Measurements from ENCODE around the gene PRKG1. TPM values are rescaled to one million over a fixed set of nuclear protein-coding genes. Genes with fewer than 3 reads are reported as not detected.
"Not testable (repeated sequence)": the region's sequence is repeated elsewhere in the genome, so short reads cannot be mapped to it uniquely, and the experiment has no call there.

PRKG1 gene
- total RNA-seq, 5 donors from 2014 or later (not counting 1 experiment from before 2014, with no cell fraction given): 0.03 to 0.26 (median 0.19) TPM; not detected in 1

- H3K9me3 Mint-ChIP-seq; H3K4me3 Mint-ChIP-seq; DNase-seq; H3K27ac ChIP-seq (ENCODE audit: low read length); H3K4me1 ChIP-seq (ENCODE audit: control insufficient read depth in 1 of 2, extremely low read depth in 1 of 2, insufficient read depth in 2 of 2, low read length in 2 of 2); H3K36me3 ChIP-seq (ENCODE audit: control insufficient read depth in 2 of 2, extremely low read depth in 1 of 2, insufficient read depth in 1 of 2, low read length in 1 of 2); H3K27ac Mint-ChIP-seq; POLR2A ChIA-PET; H3K4me1 Mint-ChIP-seq; H3K36me3 Mint-ChIP-seq; ATAC-seq (replicated peaks in 1 of 4); CTCF ChIA-PET; H3K9me3 ChIP-seq; H3K27me3 ChIP-seq (replicated peaks in 1 of 2; ENCODE audit: control insufficient read depth in 2 of 2, extremely low read depth in 1 of 2, insufficient read depth in 2 of 2, low read length in 1 of 2); H3K4me3 ChIP-seq (ENCODE audit: control insufficient read depth in 1 of 2, extremely low read depth in 1 of 2, low read length in 1 of 2); H3K27me3 Mint-ChIP-seq: not testable (repeated sequence)
- whole genome bisulfite sequencing (ENCODE audit: insufficient coverage): no CpG with 5 or more reads among the region's 2 CpGs
Observed at GRCh38 chr10:51272099-51272498, 197.8 kb downstream of the PRKG1 start.

DNA sequence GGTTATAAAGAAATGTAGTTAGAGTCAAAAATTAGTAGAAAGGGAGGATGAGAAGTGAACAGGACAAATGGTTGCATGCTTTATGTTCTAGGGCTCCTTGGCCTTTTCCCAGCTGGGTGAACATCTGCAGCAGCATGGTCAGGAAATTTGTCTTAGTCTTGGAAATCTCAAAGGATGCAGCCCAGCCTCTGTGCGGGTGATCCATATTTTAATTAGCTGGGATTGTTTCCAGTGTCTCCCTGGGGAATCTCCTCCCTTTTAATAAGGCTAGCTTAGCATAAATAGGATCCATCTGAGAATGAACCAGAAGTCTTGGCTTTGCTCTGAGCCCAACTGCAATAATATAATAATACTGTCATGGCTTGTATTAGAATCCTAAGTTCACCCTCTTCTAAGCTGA lies 198.3 kb downstream of the PRKG1 start:
- H3K36me3 ChIP-seq (ENCODE audit: control insufficient read depth in 2 of 2, extremely low read depth in 1 of 2, insufficient read depth in 1 of 2, low read length in 1 of 2): no peaks in the 10 kb centered on the region

DNA sequence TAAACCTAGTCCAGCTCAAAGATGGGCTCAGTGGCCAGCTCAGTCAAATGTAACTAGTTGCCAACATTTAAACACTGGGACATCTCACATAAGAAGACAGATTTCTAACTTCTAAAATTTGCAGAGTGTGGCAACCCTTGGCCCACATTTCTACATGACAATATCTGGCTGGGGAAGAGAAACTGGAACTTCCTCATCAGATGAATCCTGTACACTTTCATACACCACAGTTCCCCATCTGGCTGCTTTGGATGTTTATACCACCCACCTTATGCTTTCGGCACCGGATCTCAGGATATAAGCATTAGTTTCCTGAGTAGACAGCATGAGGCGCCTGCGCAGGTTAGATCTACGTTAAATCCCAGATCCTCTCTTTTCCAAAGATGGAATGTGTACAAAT lies 199.3 kb downstream of the PRKG1 start:
- Histone ChIP-seq H3K9me3 (no peaks in the 10 kb centered on the region), H3K27ac (ENCODE audit: low read length) (no peak overlapping the region), H3K4me1 (ENCODE audit: control insufficient read depth in 1 of 2, extremely low read depth in 1 of 2, insufficient read depth in 2 of 2, low read length in 2 of 2) (no peaks in the 10 kb centered on the region), H3K27me3 (replicated peaks in 1 of 2; ENCODE audit: control insufficient read depth in 2 of 2, extremely low read depth in 1 of 2, insufficient read depth in 2 of 2, low read length in 1 of 2) (no peaks in the 10 kb centered on the region), H3K4me3 (ENCODE audit: control insufficient read depth in 1 of 2, extremely low read depth in 1 of 2, low read length in 1 of 2) (no peak overlapping the region), H3K36me3 (ENCODE audit: control insufficient read depth in 2 of 2, extremely low read depth in 1 of 2, insufficient read depth in 1 of 2, low read length in 1 of 2) (no peaks in the 10 kb centered on the region)
- POLR2A ChIA-PET: interaction anchor here in 1 of 2 donors (0.6 kb wide), 1 partner anchor 20 kb away, joined by 3 read pairs; no protein-coding TSS in a partner anchor
- Mint-ChIP-seq H3K9me3 (peaks cover 0 to 4% (median 4%) of the 10 kb centered on the region in 3 donors), H3K4me3 (no peak overlapping the region), H3K27me3 (no peaks in the 10 kb centered on the region), H3K27ac (no peak overlapping the region), H3K36me3 (no peaks in the 10 kb centered on the region), H3K4me1 (no peaks in the 10 kb centered on the region)
- no peak for ATAC-seq (replicated peaks in 1 of 4)
- CTCF ChIA-PET: interaction anchor here in 1 of 2 donors (0.6 kb wide), 1 partner anchor 688 kb away, joined by 3 read pairs; no protein-coding TSS in a partner anchor
- no peak for DNase-seq
- WGBS (ENCODE audit: insufficient coverage): 17% methylated on average over 2 of the region's 5 CpGs

More for the DNA sequence above, 198.3 kb downstream of the PRKG1 start:
- Mint-ChIP-seq H3K4me3 (no peak overlapping the region), H3K4me1 (no peaks in the 10 kb centered on the region), H3K9me3 (peaks cover 0 to 4% (median 4%) of the 10 kb centered on the region in 3 donors), H3K27ac (no peak overlapping the region), H3K36me3 (no peaks in the 10 kb centered on the region), H3K27me3 (no peaks in the 10 kb centered on the region)
- ATAC-seq (replicated peaks in 1 of 4) (no peak), DNase-seq (no peak)
- H3K4me1 ChIP-seq (ENCODE audit: control insufficient read depth in 1 of 2, extremely low read depth in 1 of 2, insufficient read depth in 2 of 2, low read length in 2 of 2): no peaks in the 10 kb centered on the region
- ChIA-PET CTCF (no interaction called here), POLR2A (no interaction called here)
- H3K4me3 ChIP-seq (ENCODE audit: control insufficient read depth in 1 of 2, extremely low read depth in 1 of 2, low read length in 1 of 2): no peak overlapping the region
- no peaks in the 10 kb centered on the region for H3K27me3 ChIP-seq (replicated peaks in 1 of 2; ENCODE audit: control insufficient read depth in 2 of 2, extremely low read depth in 1 of 2, insufficient read depth in 2 of 2, low read length in 1 of 2)
- H3K9me3 ChIP-seq: no peaks in the 10 kb centered on the region
- no peak overlapping the region for H3K27ac ChIP-seq (ENCODE audit: low read length)
- 100% methylated on average over 1 of the region's 1 CpG for WGBS (ENCODE audit: insufficient coverage)

DNA sequence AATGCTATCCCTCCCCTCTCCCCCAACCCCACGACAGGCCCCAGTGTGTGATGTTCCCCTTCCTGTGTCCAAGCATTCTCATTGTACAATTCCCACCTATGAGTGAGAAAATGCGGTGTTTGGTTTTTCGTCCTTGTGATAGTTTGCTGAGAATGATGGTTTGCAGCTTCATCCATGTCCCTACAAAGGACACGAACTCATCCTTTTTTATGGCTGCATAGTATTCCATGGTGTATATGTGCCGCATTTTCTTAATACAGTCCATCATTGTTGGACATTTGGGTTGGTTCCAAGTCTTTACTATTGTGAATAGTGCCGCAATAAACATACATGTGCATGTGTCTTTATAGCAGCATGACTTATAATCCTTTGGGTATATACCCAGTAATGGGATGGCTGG lies 201.8 kb downstream of the PRKG1 start:
- H3K27ac ChIP-seq (ENCODE audit: low read length); H3K4me1 Mint-ChIP-seq; H3K9me3 ChIP-seq; H3K4me1 ChIP-seq (ENCODE audit: control insufficient read depth in 1 of 2, extremely low read depth in 1 of 2, insufficient read depth in 2 of 2, low read length in 2 of 2); CTCF ChIA-PET; POLR2A ChIA-PET; H3K4me3 ChIP-seq (ENCODE audit: control insufficient read depth in 1 of 2, extremely low read depth in 1 of 2, low read length in 1 of 2); DNase-seq; H3K36me3 ChIP-seq (ENCODE audit: control insufficient read depth in 2 of 2, extremely low read depth in 1 of 2, insufficient read depth in 1 of 2, low read length in 1 of 2); H3K27me3 ChIP-seq (replicated peaks in 1 of 2; ENCODE audit: control insufficient read depth in 2 of 2, extremely low read depth in 1 of 2, insufficient read depth in 2 of 2, low read length in 1 of 2); H3K4me3 Mint-ChIP-seq; H3K36me3 Mint-ChIP-seq; ATAC-seq (replicated peaks in 1 of 4); H3K27me3 Mint-ChIP-seq; H3K27ac Mint-ChIP-seq: not testable (repeated sequence)
- peaks cover 4 to 13% (median 4%) of the 10 kb centered on the region in 3 donors for H3K9me3 Mint-ChIP-seq
- no CpG with 5 or more reads among the region's 6 CpGs for WGBS (ENCODE audit: insufficient coverage)

DNA sequence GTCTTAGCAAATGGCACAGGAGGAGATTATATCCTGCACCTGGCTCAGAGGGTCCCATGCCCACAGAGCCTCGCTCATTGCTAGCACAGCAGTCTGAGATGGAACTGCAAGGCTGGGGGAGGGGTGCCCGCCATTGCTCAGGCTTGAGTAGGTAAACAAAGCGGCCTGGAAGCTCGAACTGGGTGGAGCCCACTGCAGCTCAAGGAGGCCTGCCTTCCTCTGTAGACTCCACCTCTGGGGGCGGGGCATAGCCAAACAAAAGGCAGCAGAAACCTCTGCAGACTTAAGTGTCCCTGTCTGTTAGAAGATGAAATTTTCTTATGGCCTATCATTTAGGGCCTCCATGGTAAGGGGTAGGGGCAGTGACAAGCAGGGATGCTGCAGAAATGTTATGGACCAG lies 207.1 kb downstream of the PRKG1 start:
- not testable (repeated sequence) for ATAC-seq (replicated peaks in 1 of 4); H3K27me3 ChIP-seq (replicated peaks in 1 of 2; ENCODE audit: control insufficient read depth in 2 of 2, extremely low read depth in 1 of 2, insufficient read depth in 2 of 2, low read length in 1 of 2)
- POLR2A ChIA-PET: interaction anchor here in 1 of 2 donors (0.6 kb wide), 1 partner anchor 175 kb away, joined by 3 read pairs; no protein-coding TSS in a partner anchor

DNA sequence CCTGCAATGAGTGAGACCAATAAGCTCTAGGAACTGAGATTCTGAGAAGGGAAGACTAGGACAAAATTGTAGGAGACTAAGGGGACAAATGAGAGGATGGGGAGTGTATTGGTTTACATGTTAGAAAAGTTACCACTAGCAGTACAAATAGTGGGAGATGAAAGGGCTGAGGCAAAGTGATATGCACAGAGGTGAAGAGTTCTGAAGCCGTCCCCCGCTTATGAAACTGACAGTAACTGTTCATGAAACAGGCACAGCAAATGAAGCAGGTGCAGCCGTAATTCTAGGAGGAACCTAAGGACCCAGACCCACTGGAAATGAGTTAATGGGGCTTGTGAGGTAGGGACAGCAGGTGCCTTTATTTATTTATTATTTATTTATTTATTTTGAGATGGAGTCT lies 211.3 kb downstream of the PRKG1 start:
- no peaks in the 10 kb centered on the region for H3K27me3 Mint-ChIP-seq
- Histone ChIP-seq H3K36me3 (ENCODE audit: control insufficient read depth in 2 of 2, extremely low read depth in 1 of 2, insufficient read depth in 1 of 2, low read length in 1 of 2) (no peaks in the 10 kb centered on the region), H3K9me3 (no peaks in the 10 kb centered on the region), H3K4me1 (ENCODE audit: control insufficient read depth in 1 of 2, extremely low read depth in 1 of 2, insufficient read depth in 2 of 2, low read length in 2 of 2) (no peaks in the 10 kb centered on the region), H3K27me3 (replicated peaks in 1 of 2; ENCODE audit: control insufficient read depth in 2 of 2, extremely low read depth in 1 of 2, insufficient read depth in 2 of 2, low read length in 1 of 2) (no peaks in the 10 kb centered on the region), H3K27ac (ENCODE audit: low read length) (no peak overlapping the region), H3K4me3 (ENCODE audit: control insufficient read depth in 1 of 2, extremely low read depth in 1 of 2, low read length in 1 of 2) (no peak overlapping the region)
- no peak overlapping the region for H3K27ac Mint-ChIP-seq
- CTCF ChIA-PET: no interaction called here
- WGBS (ENCODE audit: insufficient coverage): 95% methylated on average over 2 of the region's 3 CpGs
- H3K9me3 Mint-ChIP-seq: peaks cover 0 to 2% (median under 1%) of the 10 kb centered on the region in 3 donors
- no peak for ATAC-seq (replicated peaks in 1 of 4)
- POLR2A ChIA-PET: no interaction called here
- DNase-seq: no peak
- no peaks in the 10 kb centered on the region for H3K4me1 Mint-ChIP-seq
- H3K36me3 Mint-ChIP-seq: no peaks in the 10 kb centered on the region
- H3K4me3 Mint-ChIP-seq: no peak overlapping the region

More for the DNA sequence above, 207.1 kb downstream of the PRKG1 start:
- CTCF ChIA-PET; H3K4me3 Mint-ChIP-seq; H3K27ac ChIP-seq (ENCODE audit: low read length); H3K4me3 ChIP-seq (ENCODE audit: control insufficient read depth in 1 of 2, extremely low read depth in 1 of 2, low read length in 1 of 2); H3K36me3 ChIP-seq (ENCODE audit: control insufficient read depth in 2 of 2, extremely low read depth in 1 of 2, insufficient read depth in 1 of 2, low read length in 1 of 2); H3K27ac Mint-ChIP-seq; H3K4me1 ChIP-seq (ENCODE audit: control insufficient read depth in 1 of 2, extremely low read depth in 1 of 2, insufficient read depth in 2 of 2, low read length in 2 of 2); H3K27me3 Mint-ChIP-seq; H3K9me3 ChIP-seq; H3K36me3 Mint-ChIP-seq; DNase-seq; H3K4me1 Mint-ChIP-seq: not testable (repeated sequence)
- peaks cover 0 to 13% (median 2%) of the 10 kb centered on the region in 3 donors for H3K9me3 Mint-ChIP-seq
- WGBS (ENCODE audit: insufficient coverage): 64% methylated on average over 3 of the region's 5 CpGs

DNA sequence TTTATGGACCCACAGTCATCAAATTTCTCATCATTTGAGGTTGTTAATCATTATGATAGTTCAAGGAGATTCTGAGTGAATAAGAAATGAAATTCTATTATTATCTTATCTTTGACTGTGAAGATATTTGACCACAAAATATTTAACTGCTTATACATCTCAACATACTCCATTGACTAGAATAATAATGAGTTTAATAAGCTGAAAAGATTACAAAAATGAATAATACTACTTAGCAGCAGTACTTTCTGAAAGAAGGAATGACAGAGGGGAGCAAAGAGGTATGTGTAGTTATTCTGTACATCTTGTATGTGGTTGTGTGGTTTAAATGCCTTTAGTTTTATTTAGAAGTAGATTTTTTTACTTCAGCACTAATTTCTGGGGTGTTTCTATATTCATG lies 214.2 kb downstream of the PRKG1 start:
- H3K4me3 ChIP-seq (ENCODE audit: control insufficient read depth in 1 of 2, extremely low read depth in 1 of 2, low read length in 1 of 2): no peak overlapping the region
- H3K4me1 ChIP-seq (ENCODE audit: control insufficient read depth in 1 of 2, extremely low read depth in 1 of 2, insufficient read depth in 2 of 2, low read length in 2 of 2): no peaks in the 10 kb centered on the region
- no peaks in the 10 kb centered on the region for H3K36me3 ChIP-seq (ENCODE audit: control insufficient read depth in 2 of 2, extremely low read depth in 1 of 2, insufficient read depth in 1 of 2, low read length in 1 of 2)
- H3K9me3 ChIP-seq: no peaks in the 10 kb centered on the region
- Mint-ChIP-seq H3K36me3 (no peaks in the 10 kb centered on the region), H3K27ac (no peak overlapping the region), H3K9me3 (no peaks in the 10 kb centered on the region), H3K4me1 (no peaks in the 10 kb centered on the region), H3K4me3 (no peak overlapping the region), H3K27me3 (no peaks in the 10 kb centered on the region)
- H3K27me3 ChIP-seq (replicated peaks in 1 of 2; ENCODE audit: control insufficient read depth in 2 of 2, extremely low read depth in 1 of 2, insufficient read depth in 2 of 2, low read length in 1 of 2): no peaks in the 10 kb centered on the region
- no peak for ATAC-seq (replicated peaks in 1 of 4)
- no peak overlapping the region for H3K27ac ChIP-seq (ENCODE audit: low read length)
- ChIA-PET CTCF (no interaction called here), POLR2A (no interaction called here)
- no peak for DNase-seq
